CD4-positive, alpha-beta T cell treated with Interleukin-6 at 100 ng/mL for 8 hours (primary cell): Measurements from ENCODE around the gene EGFR.

ENCODE experiments used
- DNase-seq: peaks from one replicate; pipeline ENCODE4 v3.0.0-alpha.2; 2020; ENCODE audit warnings: mixed read lengths, low spot score

The EGFR gene

GRCh38 chr7:55212838-55213237, 194.0 kb downstream of the EGFR start:
- DNase-seq: no peak

- DNase-seq: no peak
Measured at GRCh38 chr7:55214707-55215106, 195.9 kb downstream of the EGFR start.

DNA sequence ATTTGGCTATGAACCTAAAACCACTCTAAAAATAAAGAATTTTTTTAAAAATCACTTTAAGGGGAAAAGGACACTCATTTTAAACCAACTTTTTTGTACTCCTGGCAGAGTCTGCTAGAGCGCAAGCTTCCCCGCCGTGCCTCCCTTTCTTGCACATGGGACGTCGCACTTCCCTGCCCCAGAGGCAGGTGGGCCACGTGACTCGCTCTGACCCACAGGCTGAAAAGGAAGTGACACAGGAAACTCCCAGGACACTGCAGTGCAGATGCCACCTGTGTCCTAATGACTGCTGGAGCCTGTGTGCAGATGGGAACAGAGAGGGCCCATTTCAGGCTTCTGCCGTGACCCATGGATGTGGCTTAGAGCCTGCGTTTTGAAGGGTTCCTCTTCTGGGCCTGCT, 204.2 kb downstream of the EGFR start:
- no peak for DNase-seq

- no peak for DNase-seq
Measured at GRCh38 chr7:55224111-55224510, 205.3 kb downstream of the EGFR start.

DNA sequence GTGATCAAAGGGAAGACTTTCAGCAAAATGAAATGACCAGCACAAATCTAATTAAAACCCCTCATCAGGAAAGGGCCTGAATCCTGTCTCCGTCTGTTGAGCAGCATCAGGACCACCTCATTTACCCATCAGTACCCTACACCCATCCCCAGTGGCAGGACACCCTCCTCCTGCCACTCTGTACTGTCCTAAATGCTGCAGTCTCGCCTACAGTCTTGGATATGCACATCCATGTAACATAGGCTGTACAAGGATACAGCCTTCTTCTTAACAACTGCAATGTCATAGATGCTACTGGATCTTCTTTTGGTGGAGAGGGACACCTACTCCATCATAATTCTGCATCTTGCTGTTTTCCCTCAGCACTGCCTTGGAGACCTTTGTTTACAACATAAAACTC, 206.0 kb downstream of the EGFR start:
- no peak for DNase-seq

- DNase-seq: no peak
Measured at GRCh38 chr7:55230014-55230413, 211.2 kb downstream of the EGFR start.

GRCh38 chr7:55231736-55232280, 213.0 kb downstream of the EGFR start:
- no peak for DNase-seq

DNA sequence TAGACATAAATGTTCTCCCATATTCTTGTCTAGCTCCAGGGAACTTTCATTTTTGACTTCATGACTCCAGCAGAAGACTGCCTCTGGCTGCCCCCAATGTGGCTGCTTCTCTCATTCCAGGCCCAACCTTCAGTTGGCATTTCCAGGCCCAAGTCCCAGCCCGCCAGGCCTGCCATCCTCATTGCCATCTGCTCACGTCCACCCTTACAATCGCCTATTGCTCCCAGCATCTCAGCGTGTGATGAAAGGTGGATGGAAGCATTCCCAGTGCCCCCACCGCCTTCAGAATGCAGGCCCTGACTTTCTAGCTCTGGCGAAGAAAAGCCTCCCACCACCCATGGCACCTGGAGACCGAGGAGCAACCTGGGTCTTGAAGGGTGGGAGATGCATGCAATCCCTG, 214.2 kb downstream of the EGFR start:
- no peak for DNase-seq

- no peak for DNase-seq
Measured at GRCh38 chr7:55234408-55234807, 215.6 kb downstream of the EGFR start.

DNA sequence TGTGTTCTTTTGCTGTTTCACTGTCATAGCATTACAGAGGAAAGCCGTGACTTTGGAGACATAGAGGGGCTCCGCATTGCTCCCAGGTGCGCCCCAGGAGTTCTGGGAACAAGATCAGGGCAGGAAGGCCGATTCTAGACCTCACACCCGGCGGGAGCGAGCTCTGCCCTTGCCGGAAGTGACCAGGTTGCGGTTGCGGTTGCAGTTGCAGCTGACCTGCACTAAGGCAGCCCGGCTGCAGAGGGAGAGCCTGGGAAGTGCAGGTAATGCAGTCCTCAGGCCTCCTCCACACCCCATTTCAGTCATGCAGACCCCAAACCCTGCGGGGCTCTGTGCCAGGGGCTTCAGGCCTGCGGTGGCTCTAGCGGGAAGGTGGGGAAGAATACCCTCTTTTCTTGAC, 216.3 kb downstream of the EGFR start:
- no peak for DNase-seq

DNA sequence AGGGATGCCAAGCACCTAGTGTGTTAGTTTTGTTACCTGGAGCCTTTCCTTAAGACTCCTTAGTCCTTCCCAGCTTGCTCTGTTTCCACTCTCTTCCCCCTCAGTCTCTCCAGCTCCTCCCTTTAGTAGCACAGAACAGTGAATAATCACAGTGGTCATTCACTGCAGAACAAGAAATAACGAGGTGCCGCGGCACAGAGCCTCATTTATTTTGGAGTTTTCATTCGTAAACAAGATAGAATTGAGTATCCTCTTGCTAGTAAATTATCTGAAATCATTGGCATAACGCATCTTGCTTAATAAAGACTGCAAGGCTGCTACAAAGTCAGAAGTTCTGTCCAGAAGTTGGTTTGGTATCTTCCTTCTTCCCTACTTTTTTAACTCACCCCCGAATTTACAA, 217.0 kb downstream of the EGFR start:
- no peak for DNase-seq

- no peak for DNase-seq
Measured at GRCh38 chr7:55236476-55236875, 217.7 kb downstream of the EGFR start.

DNA sequence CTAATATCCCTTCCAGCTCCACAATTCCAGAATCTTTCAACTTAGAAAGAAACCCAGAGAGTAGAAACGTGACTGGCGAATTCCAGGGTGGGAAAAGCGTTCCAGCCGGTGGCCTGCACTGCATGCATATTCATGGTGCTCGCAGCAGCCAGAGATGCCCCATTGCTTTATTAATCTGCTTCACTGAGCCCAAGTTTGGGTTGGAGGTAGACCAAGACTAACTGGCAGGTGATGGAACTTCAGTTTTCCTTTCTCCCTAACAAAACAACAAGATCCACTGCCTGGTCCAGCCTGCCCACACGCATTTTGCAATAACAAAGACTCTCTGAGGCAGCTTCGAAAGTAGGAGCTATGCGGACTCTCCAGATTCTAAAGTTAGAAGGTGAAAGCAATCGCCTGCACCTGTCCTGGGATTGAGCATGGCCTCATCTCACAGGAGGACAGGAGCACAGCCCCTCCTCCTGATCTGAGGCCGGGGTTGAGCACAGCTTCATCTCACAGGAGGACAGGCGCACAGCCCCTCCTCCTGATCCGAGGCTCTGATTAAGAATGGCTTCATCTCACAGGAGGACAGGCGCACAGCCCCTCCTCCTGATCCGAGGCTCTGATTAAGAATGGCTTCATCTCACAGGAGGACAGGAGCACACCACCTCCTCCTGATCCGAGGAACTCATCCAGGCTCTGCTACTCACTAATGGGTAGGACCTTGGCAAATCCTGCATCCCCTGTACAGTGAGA, 218.5 kb downstream of the EGFR start:
- DNase-seq: no peak

DNA sequence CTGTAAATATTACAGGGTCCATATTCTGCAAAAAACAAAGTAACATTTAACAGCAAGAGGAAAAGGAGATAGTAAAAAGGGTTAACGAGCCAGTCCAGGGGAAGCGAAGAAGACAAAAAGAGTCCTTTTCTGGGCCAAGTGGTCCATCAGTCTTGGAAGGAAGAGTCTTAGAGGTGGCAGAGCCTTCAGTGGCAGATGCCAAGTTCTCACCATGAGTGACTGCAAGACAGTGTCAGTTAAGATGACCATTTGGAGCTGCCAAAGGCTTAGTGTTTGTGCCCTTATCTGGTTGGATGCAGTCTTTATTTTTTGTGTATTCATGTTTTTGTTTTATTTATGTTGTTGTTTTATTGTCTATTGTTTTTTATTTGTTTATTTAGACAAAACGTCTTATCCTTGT, 220.6 kb downstream of the EGFR start:
- DNase-seq: no peak

DNA sequence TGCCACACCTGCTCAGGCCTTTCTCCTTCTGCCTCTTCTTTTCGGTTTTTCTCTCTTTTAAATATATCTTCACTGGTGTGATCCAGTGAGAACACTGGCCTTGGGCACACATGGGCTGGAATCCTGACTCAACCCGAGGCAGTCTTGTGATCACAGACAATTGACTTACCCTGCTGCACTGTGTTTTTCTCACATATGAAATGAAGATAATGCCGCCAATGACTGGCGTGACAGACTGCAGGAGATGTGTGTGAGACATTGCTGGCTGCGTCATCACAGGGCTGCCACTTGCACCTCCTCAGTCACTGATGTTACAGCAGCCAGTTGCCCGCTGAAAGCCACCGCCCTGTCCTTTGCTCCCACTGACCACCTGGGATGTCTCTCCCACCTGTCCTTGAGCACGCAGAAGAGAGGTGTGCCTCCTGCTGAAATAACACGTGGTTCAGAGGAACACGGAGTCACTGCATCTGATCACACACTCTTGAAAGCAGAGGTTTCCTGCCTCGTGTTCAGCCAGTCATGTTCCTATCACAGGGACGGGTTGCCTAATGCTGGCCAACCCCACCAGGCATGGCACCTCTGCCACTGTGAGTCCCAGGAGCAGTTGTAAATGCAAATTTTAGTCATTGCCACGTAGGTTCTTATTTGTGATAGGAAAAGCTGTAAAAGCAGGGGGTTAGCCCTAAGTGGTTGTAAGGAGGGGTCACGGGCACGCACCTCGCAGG, 221.8 kb downstream of the EGFR start:
- no peak for DNase-seq

GRCh38 chr7:55241958-55242357, 223.1 kb downstream of the EGFR start:
- DNase-seq: no peak

GRCh38 chr7:55242613-55243012, 223.8 kb downstream of the EGFR start:
- DNase-seq: no peak

DNA sequence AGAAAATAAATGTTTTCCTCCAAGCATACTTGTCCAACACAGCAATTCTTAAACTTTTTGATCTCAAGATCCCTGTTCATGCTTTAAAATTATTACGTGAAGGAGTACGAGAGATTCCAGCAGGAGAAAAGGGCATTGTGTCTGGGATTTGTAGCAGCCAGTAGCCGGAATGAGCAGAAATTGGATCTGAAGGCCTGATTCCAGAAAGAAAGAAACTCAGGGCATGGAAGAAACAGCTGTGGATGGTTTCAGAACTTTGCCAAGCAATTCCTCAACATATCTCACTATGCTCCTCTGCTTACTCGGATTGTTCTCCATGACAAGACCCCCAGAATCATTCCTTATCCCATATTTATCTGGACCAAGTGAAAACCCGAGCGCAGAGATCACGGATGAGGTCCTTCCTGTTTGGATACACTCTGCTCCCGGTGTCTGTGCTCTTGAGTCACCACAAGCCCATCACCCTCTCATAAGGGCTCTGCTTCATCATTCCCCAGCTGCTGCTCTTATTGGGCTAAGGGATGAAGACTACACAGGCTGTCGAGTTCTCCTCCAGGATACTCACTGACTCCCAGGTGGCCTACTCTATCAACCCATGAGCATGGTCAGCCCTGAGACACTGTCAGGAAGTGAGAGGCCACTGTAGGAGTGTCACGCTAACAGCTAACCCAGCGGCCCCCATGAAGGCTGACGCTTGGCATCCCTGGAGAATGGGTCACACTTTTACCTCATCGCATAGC, 225.4 kb downstream of the EGFR start:
- DNase-seq: no peak

GRCh38 chr7:55245271-55245723, 226.5 kb downstream of the EGFR start:
- DNase-seq: no peak

GRCh38 chr7:55246171-55246570, 227.4 kb downstream of the EGFR start:
- no peak for DNase-seq

DNA sequence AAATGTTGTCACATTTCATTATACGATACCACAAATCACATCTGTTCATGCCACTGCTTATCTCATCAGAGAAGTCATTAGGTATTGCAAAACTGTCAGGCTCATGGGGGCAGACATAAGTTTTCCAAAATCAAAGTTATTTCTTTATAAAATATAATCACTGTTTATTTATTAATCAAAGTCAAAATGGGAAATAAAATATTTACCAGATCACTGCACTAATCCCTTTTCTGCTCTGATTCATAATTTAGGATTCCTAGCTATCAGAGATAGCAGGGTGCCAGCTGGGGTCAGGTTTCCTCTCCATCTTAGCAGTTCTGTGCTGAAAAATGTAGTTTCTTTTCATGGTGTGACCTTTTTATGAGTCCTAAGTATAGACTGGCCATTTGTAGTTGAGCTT, 228.6 kb downstream of the EGFR start:
- DNase-seq: no peak

DNA sequence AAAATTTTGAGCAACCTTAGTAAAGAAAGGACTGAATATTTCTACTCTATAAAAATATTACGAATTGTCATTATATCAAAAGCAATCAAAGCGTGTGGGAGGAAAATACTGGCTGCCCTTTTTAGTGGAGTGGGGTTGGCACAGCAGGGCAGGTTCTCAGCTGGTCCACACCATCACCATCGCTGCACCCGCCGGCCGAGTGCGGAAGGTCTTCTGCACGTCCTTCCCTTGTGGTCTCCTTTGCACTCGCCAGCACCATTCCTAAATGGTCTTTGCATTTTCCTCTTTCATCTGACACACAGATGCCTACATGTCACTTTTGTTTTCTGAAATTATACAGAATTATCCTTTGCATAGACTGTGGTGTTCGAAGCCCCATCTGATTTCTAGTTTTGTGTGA, 229.7 kb downstream of the EGFR start:
- DNase-seq: no peak

- DNase-seq: no peak
Measured at GRCh38 chr7:55249332-55249731, 230.5 kb downstream of the EGFR start.
